Stimulated activated naive CD8-positive, alpha-beta T cell treated with anti-CD3 and anti-CD28 coated beads, Interleukin-15, Interleukin-2, amounts not matched to agents 100 U/mL and 50 U/mL, for 24 hours (primary cell): ENCODE results near the gene ORMDL3.

Experiments
- ATAC-seq: fragments of 150-1000 bp; cut with Tn5 transposase; one replicate; pipeline ENCODE4 v1.10.0; 2021
- DNase-seq: peaks from one replicate; pipeline ENCODE4 v3.0.0; 2021

The ORMDL3 gene, protein sequence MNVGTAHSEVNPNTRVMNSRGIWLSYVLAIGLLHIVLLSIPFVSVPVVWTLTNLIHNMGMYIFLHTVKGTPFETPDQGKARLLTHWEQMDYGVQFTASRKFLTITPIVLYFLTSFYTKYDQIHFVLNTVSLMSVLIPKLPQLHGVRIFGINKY

DNA sequence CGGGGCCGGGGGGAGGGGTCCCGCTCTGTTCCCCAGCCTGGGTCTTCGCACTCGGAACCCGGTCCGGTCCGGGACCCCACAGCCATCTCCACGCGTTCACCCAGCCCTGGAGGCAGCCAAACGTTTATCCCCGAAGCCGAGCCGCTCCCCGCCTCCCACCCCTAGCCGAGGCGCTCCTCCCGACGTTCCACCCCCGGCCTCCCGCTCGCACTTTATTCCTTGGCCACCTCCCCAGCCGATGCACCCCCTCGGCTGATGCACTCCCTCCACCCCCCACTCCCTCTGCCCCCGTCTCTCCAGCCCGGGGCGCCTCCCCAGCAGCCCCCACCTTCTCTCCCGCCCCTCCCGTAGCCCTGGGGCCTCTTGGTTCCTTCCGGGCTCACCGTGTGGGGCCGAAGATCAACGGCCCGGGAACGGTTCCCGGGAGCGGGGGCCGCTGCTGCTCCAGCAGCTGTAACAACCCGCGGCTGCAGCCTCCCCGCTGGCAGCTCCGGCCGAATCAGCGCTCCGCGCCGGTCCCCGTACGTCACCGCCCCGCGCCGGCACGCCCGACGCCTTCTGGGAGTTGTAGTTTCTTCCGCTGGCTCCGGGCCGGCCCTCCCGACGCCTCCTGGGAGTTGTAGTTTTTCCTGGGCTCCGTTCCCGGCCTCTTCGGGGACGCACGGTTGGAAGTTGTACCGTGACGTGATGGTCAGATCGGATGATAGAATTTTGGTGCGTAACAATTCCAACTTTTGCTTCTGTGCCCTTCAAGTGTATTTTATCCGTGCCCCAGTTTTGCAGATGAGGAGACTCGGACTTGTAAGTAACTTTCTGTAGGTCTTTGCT, at the start of gene ORMDL3, which contains the start of gene LRRC3C:
ORMDL3 (minus strand) TSS at position 501 of the 828 bp plus-strand sequence. CDS start 3,398 bp downstream, outside the sequence.
LRRC3C (plus strand) TSS at position 632 of the 828 bp plus-strand sequence. CDS start 13,792 bp downstream, outside the sequence.
- ATAC-seq (peak; percentile 88), DNase-seq (peak; percentile 95)

DNA sequence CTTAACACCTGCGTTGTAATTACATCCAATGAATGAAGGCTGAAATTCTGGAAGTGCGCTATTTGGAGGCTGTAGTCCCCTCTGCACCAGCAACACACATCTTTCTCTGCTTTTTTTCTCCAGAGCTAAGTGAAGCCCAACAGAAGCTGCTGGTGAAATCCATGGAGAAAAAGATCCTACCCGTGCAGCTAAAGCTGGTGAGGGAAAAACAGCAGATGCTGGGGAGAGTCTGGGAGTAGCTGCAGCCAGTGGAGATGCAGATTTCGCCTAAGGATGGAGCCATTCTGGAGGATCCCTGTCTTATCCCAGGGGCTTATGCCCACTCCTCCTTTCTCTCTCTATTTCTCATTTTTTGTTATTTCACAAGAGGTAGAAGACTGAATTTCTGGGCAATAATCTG, 48.4 kb upstream of the ORMDL3 start:
- DNase-seq = no peak
- no peak for ATAC-seq

DNA sequence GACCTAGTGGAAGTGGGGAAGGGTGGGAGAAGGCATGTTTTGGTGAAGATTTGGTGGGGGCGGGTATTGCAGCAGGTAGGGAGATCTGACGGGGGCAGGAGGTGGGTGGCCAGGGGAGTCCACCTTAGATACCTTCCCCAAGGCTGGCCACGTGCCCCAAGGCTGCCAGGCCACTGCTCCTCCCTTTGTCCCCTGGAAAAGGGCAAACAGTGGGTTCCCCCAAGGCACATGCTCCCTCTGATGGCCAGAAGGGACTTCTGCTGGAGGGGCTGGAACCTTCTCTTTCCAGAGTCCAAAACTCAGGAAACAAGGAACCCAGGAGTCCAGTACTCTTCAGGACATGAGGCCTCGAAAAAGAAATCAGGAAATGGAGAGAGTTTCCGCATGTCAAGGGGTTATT, 47.0 kb upstream of the ORMDL3 start:
- ATAC-seq (no peak), DNase-seq (no peak)

DNA sequence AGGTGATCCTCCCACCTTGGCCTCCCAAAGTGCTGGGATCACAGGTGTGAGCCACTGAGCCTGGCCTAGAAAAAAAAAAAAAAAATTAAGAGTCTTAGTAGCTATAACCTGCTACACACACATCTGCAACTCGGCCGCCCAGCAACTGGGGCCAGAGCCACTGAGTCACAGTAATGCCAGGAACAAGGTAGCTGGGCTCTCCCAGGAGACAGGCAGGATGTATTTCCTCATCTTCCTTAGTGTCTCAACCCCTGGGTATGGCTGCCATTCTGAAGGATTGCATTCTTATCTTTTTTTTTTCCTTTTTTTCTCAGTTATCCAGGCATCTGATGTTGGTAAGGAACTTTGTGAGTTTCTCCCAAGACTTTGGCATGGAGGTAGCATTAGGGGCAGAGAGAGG, 46.1 kb upstream of the ORMDL3 start:
- no peak for ATAC-seq
- DNase-seq = no peak

DNA sequence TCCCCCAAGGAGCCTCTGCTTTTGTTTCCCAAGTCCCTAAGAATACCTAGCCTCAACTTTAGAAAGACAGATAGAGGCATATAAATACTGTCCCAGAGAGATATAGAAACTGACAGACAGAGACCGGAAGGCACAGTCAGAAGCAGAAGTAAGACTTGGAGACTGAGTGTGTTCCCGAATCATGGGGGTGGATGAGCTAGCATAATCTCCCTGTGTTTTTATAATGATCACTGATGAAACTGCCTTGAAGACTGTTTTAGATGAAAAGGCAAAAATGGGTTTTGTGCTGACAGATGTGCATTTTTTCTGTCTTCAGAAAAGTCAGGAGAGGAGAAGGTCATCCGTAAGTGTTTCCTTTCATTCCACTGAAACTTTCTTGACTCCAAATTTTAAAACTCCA, 44.9 kb upstream of the ORMDL3 start:
- no peak for DNase-seq
- no peak for ATAC-seq

DNA sequence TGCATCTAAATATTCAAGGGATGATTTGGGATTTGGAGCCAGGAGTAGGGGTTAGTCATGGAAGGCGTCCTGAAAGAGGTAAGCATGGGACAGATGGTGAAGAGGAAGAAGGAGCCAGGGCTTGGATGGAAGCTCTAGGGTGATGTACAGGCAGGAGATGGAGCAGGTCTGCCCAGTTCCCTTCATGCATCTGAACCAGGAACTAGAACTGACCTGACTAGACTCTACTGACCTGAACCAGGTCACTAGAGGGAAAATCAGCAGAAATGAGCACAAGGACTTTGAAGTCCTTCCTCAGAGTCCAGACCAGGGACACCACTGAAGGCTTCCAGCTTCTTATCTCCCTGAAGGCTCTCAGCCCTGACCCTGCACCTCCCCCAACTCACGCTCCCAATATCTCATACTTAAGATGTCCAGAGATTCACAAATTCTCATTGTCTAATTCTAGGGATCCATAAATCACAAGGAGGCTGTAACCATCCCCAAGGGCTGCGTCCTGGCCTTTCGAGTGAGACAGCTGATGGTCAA, 43.7 kb upstream of the ORMDL3 start:
- no peak for ATAC-seq
- DNase-seq = no peak

DNA sequence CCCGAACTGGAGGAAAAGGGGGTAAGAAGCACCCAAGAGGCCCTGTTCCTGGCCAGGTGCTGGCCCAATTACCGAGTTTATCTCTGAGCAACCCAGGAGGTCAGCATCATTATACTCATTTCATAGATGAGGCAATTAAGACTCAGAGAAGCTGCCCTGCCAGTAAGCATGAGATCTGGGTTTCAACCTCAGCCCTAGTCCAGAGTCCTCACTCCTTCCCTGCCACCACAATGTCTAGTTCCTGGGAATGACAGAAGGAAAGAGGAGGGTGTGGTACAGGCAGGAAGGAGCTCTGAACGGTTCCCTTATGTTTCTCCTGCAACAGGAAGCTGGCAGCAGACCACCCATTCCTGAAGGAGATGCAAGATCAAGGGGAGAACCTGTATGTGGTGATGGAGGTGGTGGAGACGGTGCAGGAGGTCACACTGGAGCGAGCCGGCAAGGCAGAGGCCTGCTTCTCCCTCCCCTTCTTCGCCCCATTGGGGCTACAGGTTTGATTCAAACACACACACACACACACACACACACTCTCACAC, 42.8 kb upstream of the ORMDL3 start:
- no peak for ATAC-seq

DNA sequence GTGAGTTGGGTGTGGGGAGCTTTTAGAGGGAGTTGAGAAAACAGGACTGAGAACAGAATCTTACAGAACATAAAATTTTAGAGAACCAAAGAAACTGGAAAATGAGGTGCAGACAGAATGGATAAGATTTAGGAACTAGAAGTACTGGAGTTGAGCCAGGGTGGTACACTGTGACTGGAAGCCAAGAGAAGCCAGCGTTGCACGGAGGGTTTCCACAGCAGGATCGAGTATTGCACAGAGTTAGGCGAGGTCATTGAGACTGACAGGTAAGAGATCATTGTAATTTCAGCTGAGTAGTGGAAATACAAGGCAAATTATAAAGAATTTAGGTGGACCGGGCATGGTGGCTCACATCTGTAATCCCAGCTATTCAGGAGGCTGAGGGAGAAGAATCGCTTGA, 42.0 kb upstream of the ORMDL3 start:
- DNase-seq = no peak
- ATAC-seq = no peak

More for the DNA sequence above, 42.8 kb upstream of the ORMDL3 start:
- no peak for DNase-seq

DNA sequence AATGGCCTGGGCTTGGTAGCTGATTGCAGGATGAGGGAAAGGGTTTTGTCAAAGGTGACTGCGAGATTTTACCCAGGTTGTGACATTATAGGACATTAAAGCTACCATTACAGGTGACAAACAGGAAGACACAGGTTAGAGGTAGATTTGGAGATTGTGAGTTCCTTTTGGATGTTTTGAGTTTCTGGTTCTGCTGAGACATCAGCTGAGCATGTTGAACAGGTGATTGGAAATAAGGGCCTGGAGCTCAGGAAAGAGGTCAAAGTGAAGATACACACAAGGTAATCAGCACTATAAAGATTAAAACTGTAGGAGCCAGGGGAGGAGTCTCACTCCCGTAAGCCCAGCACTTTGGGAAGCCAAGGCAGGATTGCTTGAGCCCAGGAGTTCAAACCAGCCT, 41.4 kb upstream of the ORMDL3 start:
- no peak for ATAC-seq

DNA sequence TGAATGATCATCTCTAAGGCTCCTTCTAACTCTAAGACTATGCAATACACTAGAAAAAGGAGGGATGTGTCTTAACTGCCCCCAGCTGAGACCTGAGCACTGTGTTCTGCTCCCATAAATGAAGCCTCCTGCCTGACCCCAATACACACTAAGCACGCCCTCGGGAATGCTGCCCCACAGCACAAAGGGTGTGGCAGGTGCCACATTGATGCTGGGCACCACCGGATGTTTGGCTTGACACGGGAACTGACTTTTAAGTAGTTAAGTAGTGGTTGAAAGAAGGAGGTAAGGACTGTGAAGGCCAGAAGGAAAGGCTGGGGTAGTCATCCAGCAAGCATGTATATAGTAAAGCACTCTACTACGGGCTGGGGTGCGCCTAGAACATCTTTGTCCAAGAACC, 39.4 kb upstream of the ORMDL3 start:
- ATAC-seq (no peak), DNase-seq (no peak)

More for the DNA sequence above, 41.4 kb upstream of the ORMDL3 start:
- no peak for DNase-seq

DNA sequence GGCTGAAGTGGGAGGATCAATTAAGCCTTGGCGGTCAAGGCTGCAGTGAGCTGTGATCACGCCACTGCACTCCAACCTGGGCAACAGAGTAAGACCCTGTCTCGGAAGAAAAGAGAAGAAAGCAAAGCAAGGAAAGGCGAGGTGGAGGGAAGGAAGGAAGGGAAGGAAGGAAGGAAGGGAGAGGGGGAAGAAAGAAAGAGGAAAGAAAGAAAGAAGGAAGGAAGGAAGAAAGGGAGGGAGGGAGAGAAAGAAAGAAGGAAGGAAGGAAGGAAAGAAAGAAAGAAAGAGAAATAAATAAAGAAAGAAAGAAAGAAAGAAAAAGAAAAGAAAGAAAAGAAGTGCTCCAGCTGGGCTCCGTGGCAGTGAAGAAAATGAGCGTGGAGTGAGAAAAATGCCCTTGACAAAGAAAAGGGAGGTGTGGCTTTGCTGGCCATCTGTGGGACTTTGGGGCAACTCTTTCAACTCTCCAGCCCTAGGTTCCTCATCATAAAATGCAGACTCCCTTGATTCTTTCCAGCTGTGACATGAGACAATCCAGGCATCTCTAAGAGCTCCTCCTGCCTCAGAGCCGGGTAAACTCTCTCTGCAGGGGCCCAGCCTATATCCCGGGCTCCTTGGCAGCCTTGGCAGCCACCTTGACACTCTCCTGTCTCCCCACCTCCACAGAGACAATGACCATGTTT, 37.8 kb upstream of the ORMDL3 start:
- DNase-seq = no peak
- ATAC-seq = no peak

DNA sequence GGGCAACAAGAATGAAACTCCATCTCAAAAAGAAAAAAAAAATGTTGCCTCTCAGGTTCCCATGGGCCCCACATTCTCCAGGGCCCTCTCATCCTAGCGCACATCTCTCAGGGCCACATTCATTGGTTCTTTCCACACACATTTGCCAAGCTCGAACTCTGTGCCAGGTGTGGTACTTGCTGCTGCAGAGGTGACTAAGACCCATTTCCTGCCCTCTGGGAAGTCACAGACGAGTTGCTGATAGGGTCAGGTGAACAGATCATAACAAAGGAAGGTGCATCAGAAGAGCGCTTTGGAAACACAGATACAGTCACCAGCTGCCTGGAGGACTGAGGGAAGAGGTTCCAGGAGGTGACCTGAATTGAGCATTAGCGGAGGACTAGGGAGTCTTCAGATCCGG, 36.4 kb upstream of the ORMDL3 start:
- DNase-seq = no peak
- no peak for ATAC-seq

DNA sequence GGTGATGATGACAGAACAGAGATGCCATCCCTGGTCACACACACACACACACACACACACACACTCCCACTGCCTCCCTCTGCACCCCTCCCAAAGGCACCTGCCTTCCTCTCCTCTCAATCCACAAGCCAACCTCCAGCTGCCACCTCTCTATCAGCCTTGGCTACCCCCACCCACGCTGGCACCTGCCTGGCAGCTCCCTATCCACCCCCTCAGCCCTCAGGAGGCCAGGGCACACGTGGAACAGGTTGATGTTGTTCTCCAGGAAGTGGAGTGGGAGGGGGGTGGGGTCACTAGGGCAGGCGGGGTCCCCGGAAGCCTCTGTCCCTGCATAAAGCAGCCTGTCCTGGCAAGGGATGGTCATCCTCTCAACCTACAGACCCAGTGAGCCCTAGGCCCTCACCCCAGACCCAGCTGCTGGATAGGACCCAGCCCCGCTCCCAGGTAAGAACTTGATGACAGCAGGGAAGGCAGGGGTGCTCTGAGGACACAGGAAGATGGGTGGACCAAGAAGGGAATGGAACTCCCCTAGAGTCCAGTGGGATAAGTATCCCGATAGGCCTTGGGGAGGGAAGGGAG, 35.3 kb upstream of the ORMDL3 start, which contains the start of gene GSDMA:
GSDMA (plus strand) TSS at position 363 of the 579 bp plus-strand sequence. CDS start 2,684 bp downstream, outside the sequence.
- ATAC-seq = no peak
- no peak for DNase-seq

DNA sequence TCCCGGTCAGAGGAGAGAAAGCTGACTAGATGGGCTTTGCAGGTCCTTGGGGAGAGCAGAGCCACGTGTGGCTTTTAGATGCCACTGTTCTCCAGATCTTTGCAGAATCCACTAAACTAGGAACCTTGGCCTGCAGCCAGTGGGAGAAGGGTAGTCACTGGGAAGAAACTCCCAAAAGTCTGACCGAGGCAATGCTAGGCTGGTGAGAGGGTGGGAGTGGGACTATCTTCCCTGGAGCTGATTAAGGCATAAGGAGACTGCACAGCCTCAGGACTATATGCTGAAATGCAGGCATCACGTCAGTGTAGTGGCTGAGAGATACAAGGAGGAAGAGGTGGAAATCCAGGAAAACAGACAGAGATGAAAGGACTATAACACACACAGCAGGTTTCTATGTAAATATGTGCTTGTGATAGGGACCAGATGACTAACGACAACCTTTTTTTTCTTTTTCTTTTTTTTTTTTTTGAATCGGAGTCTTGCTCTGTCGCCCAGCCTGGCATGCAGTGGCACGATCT, 33.2 kb upstream of the ORMDL3 start:
- DNase-seq = no peak
- ATAC-seq = no peak

DNA sequence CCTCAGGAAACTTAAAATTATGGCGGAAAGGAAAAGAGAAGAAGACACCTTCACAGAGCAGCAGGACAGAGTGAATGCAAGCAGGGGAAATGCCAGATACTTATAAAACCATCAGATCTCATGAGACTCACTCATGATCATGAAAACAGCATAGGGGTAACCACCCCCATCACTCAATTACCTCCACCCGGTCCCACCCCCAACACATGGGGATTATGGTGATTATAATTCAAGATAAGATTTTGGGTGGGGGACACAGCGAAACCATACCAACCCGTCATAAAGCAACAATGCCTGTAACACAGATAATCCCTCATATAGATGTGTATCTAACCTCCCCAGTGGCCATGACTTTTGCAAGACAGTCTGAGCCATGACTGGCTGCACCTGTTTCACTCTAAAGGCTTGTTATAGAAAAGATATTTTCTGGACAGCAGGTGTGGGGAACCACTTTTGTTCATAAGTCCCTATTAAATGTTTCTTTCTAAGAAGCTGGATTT, 28.4 kb upstream of the ORMDL3 start:
- no peak for DNase-seq
- ATAC-seq = no peak

DNA sequence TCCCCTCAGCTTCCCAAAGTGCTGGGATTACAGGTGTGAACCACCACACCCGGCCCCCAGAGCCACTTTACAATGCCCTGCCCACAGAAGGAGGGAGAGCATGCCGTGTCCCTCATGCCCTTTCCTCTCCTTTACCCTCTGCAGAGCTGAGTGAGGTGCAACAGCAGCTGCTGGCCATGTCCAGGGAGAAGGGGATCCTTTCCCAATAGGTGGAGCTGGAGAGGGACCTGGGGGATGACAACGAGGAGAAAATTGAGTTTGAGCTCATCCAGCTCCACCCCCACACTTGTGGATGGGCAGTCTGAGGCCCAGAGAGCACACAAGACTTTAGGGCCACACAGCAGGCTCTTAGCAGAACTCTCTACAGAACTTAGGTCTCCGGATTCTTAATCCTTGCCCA, 27.5 kb upstream of the ORMDL3 start:
- ATAC-seq = no peak
- no peak for DNase-seq

DNA sequence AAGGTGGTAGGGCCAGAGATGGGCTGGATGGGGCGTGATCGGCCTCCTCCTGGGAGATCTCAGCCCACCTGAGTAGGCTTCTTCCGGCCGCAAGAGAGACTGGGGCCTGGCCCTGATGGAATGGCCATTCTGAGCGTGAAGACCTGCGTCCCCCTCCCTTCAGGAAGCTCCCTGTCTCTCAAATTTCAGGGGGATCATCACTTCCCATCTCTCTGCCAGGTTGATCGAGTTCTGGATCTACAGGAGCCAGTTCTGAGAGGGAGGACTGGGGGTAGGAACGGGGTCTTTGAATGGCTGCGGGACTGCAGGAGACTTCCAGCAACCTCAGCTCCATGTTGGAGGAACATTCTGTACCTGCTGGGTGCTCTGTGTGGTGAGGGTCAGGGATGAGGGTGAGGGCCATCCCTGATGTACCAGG, 26.1 kb upstream of the ORMDL3 start:
- DNase-seq = no peak

DNA sequence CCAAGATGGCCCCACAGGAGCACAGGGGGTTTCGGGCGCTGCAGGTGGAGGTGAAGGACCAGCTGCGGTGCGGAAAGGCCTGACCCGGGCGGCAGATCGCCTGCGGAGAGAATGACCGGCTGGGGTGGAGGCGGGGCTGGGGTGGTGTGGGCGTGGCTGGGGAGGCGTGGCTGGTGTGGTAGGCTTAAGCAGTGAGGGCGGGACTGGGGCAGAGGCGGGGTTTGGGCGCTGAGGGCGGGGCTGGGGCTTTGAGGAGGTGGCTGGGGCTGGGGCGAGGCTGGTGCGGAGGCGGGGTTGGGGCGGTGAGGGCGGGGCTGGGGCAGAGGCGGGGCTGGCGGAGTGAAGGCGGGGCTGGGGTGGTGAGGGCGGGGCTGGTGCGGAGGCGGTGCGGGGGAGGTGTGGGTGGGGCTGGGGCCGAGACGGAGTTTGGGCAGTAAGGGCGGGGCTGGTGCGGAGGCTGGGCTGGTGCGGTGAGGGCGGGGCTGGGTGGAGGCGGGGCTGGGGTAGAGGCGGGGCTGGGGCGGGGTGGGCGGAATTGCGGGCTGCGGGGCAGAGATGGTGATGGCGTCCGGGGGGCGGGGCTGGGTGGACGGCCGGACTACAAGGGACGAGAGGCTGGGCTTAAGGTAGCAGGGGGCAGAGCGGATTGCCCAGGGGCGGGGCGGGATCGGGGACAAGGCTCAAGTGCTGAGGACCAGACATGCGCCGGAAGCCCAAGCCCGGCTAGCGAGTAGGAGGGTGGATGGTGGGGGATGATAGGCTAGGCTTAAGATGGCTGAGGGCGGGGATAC, 25.5 kb upstream of the ORMDL3 start:
- peak; percentile 84 for ATAC-seq
- peak; percentile 94 for DNase-seq

More for the DNA sequence above, 26.1 kb upstream of the ORMDL3 start:
- no peak for ATAC-seq

DNA sequence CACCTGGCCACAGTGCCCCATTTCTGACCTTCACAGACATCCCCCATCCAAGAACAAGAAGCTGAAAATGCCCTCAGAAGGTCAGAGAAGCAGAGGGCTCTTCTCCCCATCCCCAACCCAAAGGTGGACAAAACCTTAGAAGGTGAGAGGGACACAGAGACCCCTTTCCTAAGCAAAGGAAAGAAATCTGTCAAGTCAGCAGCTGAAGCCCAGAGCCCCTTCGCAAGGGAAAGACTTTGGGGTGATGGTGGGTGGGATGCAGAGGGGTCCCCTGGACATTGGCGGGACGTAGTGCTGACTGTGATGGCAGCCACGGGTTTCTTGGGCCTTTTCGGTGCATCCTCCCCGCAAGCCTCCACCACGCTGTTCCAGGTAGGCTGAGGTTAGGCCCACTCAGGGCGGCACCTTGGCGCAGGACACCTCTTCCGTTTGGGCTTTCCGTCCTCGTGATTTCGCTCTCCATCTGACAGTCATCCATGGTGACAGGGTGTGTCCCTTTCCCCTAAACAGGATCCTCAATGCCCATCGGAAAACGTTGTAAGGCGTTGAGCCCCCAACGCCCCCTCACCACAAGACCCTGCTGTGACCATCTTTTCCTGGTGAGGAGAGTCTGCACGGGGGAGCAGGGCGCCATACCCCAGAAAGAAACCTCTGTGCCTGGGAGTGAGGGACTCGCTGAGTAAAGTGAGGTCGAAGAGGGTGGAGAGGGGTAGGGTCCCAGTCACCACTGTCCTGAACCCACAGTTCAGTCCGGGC, 24.7 kb upstream of the ORMDL3 start:
- DNase-seq (no peak), ATAC-seq (peak; percentile 7)

DNA sequence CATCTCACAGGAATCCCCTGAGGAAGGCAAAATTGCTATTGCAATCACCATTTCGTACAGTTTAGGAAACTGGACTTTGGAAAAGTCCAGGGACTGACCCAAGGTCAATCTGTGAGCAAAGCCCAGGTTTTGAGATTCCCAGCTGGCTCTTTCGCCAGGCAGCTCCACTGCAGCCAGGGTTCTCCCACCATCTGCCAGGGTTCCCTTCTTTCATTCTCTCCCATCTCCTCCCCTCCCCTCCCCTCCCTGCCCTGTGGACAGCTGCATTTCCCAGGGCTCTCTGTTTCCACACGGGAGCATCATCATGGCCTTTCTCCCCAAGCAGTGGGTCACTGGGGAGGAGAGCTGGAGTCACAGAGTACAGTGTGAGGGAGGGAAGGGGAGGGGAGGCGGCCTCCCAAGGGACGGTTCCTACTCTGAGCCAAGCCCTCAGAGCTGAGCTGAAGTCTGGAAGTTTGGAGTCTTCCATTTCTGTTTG, 23.5 kb upstream of the ORMDL3 start:
- no peak for ATAC-seq
- DNase-seq = no peak
